Nephron progenitor cell (in vitro differentiated cells): ENCODE data around the gene COG1.
"Not testable (repeated sequence)": the region's sequence is repeated elsewhere in the genome, so short reads cannot be mapped to it uniquely, and the experiment has no call there.

Experiments
- DNase-seq: peaks from one replicate; pipeline ENCODE4 v3.0.0; 2021
- H3K27ac Mint-ChIP-seq: 2 replicates; pipeline ENCODE4 v1.8.0; 2021; ENCODE audit warnings: mild to moderate bottlenecking, moderate library complexity, mixed read lengths
- H3K27me3 Mint-ChIP-seq: 2 replicates; pipeline ENCODE4 v1.8.0; 2021; ENCODE audit warnings: mild to moderate bottlenecking, low read depth, mixed read lengths; ENCODE audit not compliant: poor library complexity
- H3K36me3 Mint-ChIP-seq: 2 replicates; pipeline ENCODE4 v1.8.0; 2021; ENCODE audit warnings: low read depth, mixed read lengths
- H3K4me1 Mint-ChIP-seq: 2 replicates; pipeline ENCODE4 v1.8.0; 2021; ENCODE audit warnings: mixed read lengths
- H3K4me3 Mint-ChIP-seq: 2 replicates; pipeline ENCODE4 v1.8.0; 2021; ENCODE audit warnings: mild to moderate bottlenecking, moderate library complexity, mixed read lengths
- H3K9me3 Mint-ChIP-seq: 2 replicates; pipeline ENCODE4 v1.8.0; 2021; ENCODE audit warnings: mild to moderate bottlenecking, moderate library complexity, mixed read lengths
- CTCF ChIP-seq: fragments of 200-600 bp; sonication (generic); IDR thresholded peaks from 2 replicates; pipeline ENCODE4 v1.5.0; 2021; ENCODE audit warnings: antibody characterized with exemption

The COG1 gene

GRCh38 chr17:73192894-73193701 lies at the start of gene COG1:
COG1 (plus strand) TSS chr17:73193055; CDS start chr17:73193070, 15 bp downstream.
- peak; percentile 88 for DNase-seq
- H3K27ac Mint-ChIP-seq, result peak within 1 kb of the TSS; percentile 98
- no peak for TF ChIP-seq CTCF
- peaks cover 54% of the 10 kb centered on the region for H3K4me1 Mint-ChIP-seq
- H3K27me3 Mint-ChIP-seq, result peaks cover 5% of the 10 kb centered on the region
- peak within 1 kb of the TSS; percentile 97 for H3K4me3 Mint-ChIP-seq
- H3K36me3 Mint-ChIP-seq, result peaks cover 24% of the 10 kb centered on the region
- no peaks in the 10 kb centered on the region for H3K9me3 Mint-ChIP-seq

- Mint-ChIP-seq H3K36me3 (peaks cover 13% of the 10 kb centered on the region), H3K9me3 (peaks cover 44% of the 10 kb centered on the region), H3K27me3 (peaks cover 18% of the 10 kb centered on the region), H3K4me1 (peaks cover 10% of the 10 kb centered on the region)
- H3K4me3 Mint-ChIP-seq, H3K27ac Mint-ChIP-seq, DNase-seq: not testable (repeated sequence)
Observed at GRCh38 chr17:73144209-73144608, 48.6 kb upstream of the COG1 start.

- H3K27ac Mint-ChIP-seq, result no peak overlapping the region
- TF ChIP-seq CTCF, result no peak
- H3K9me3 Mint-ChIP-seq, result peaks cover 59% of the 10 kb centered on the region
- peaks cover 7% of the 10 kb centered on the region for H3K4me1 Mint-ChIP-seq
- H3K4me3 Mint-ChIP-seq, result no peak overlapping the region
- H3K27me3 Mint-ChIP-seq, result peaks cover 18% of the 10 kb centered on the region
- no peak for DNase-seq
- H3K36me3 Mint-ChIP-seq, result peaks cover 20% of the 10 kb centered on the region
Observed at GRCh38 chr17:73145641-73146040, 47.2 kb upstream of the COG1 start.

- Mint-ChIP-seq H3K36me3 (peaks cover 20% of the 10 kb centered on the region), H3K9me3 (peaks cover 71% of the 10 kb centered on the region), H3K27me3 (peaks cover 15% of the 10 kb centered on the region)
- H3K27ac Mint-ChIP-seq, H3K4me3 Mint-ChIP-seq, DNase-seq, H3K4me1 Mint-ChIP-seq: not testable (repeated sequence)
Observed at GRCh38 chr17:73147791-73148190, 45.1 kb upstream of the COG1 start.

GRCh38 chr17:73148540-73149334 lies 44.1 kb upstream of the COG1 start:
- TF ChIP-seq CTCF, result no peak
- peaks cover 20% of the 10 kb centered on the region for H3K36me3 Mint-ChIP-seq
- no peak for DNase-seq
- no peak overlapping the region for H3K27ac Mint-ChIP-seq
- no peak overlapping the region for H3K4me3 Mint-ChIP-seq
- H3K9me3 Mint-ChIP-seq, result peaks cover 62% of the 10 kb centered on the region
- H3K4me1 Mint-ChIP-seq, result peaks cover 9% of the 10 kb centered on the region
- peaks cover 14% of the 10 kb centered on the region for H3K27me3 Mint-ChIP-seq

- H3K4me3 Mint-ChIP-seq, DNase-seq, H3K36me3 Mint-ChIP-seq: not testable (repeated sequence)
- peaks cover 13% of the 10 kb centered on the region for H3K27me3 Mint-ChIP-seq
- H3K4me1 Mint-ChIP-seq, result peaks cover 23% of the 10 kb centered on the region
- H3K27ac Mint-ChIP-seq, result peak overlapping the region; percentile 18
- H3K9me3 Mint-ChIP-seq, result peaks cover 42% of the 10 kb centered on the region
Observed at GRCh38 chr17:73150622-73151300, 42.1 kb upstream of the COG1 start.
